ENCODE data around the gene NUTM2A.
"Not testable (repeated sequence)": the region's sequence is repeated elsewhere in the genome, so short reads cannot be mapped to it uniquely, and the experiment has no call there.

The NUTM2A gene

DNA sequence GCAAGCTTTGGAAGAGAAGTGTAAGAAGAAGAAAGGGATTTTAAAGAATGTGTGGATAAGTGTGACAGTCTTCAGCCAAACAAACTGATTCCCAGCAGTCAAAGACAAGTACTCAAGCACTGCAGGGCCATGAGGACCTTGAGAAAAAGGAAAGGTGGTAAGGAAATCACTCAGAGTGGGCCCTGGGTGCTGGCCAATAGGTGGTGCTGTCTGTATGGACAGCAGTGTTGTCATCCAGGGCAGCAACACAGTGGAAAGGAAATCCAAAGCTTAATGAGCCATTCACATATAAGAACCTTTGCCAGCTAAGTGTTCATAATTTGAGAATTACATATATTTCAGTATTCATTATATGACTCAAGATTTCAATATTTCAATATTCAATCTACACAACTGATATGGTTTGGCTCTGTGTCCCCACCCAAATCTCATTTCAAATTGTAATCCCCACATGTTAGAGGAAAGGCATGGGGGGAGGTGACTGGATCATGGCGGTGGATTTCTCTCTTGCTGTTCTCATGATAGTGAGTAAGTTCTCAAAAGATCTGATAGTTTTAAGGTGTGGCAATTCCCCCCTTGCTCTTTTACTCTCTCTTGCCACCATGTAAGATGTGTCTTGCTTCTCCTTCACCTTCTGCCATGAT, 55.6 kb downstream of the NUTM2A start:
- not testable (repeated sequence) for DNase-seq
